ENCODE data around the gene PEX11B.

Gene PEX11B

DNA sequence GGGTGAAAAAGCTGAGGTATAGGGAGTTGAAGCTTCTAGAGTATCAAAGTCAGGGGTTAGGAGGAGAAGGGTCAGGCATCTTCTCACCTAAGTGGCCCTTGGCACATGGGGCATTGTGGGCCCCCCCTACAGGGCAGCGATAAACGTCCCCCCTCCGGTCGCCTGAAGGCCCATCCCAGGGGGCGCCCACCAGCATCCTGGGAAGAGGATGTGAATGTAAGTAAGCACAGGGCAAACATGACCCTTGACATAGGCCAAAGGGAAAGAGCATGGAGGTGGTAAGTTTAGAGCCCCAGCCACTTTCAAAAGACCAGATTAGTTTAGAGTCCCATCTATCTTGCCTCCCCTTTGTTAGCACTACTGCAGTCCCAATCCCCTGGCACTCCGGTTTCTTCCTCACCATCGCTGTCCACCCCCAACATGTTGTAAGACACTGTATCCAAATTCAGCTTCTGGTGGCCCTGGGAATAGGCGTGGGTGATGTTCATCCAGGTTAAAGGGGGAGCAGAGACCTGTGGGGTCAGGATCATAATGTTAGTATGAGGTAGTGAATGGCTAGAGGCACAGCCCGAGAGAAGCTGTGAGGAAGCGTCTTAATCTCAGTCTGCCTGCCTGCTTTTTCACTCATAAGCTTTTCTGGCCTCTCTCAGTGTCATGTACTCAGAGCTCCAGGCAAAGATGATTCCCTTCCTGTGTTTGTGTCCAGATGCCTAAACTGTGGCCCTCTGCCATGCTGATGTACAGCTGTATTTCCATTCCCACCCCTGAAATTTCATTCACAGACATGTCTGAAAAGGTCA lies 11.4 kb downstream of the PEX11B start:
- no peak for DNase-seq

DNA sequence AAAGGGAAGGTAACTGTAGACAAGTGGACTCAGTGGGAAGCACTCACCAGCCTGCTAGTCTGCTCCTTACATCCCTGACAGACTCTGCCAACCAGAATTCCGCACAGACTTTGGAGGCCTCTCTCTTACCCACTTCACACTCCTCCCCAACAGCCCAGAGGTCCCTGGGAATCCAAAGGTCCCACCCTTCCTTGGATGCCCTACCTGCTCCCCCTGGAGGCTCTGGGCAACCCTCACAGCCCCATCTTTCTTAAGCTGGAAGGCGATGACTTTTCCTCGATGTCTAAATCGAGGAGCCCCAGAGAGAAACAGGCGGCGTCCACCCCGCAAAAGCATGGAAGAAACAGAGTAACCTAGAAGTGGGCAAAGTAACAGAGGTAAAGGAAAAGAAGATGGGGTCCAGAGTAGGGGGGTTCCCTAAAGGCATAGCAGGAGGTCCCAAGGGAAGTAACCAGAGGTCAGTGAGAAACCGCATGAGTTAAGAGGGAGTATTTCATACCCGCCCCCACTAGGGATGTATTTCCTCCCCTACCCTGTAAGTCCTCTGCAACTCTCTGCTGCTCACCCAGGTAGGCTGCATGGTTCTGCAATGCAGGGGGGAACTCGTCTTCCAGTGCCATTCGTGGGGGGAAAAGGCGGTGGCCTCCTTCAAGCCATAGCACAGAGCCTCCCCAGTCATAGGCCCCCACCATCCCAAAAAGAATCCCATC lies 17.1 kb downstream of the PEX11B start:
- DNase-seq: no peak

DNA sequence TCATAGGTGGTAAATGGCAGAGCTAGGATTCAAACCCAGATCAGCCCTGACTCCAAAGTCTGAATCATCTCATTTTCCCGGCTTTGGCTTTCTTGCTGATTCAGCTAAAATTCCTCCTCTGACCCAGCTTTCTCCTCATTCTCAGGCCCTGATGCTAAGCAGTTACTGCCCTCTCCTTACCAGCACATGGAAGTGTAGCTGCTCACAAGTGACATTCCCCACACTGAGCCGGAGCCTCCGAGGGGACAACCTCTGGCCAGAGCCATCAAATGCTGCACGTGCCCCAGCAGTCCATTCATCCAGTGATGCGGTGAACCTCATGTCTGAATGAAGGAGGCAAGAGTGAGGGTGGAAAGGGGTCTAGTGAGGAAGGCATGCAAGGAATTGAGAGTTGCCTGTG lies 19.8 kb downstream of the PEX11B start:
- no peak for DNase-seq

DNA sequence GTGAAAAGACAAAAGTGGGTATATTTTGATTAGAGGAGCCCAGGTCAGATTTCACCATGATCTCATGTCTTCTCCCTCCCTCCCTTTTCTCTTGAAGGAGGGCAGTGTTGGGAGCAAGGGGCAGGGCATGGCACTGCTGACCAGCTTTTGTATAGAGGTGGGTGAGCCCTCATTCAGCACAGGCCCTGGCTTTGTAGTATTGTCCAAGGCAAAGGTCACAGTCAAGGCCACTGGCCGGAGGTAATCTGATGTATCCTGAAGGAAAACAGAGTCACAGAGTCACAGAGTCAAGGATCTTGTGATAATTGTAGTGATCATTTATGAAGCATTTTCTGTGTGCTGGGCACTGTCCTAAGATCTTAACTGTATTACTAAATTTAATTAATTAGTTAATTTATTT lies 20.5 kb downstream of the PEX11B start:
- no peak for DNase-seq

GRCh38 chr1:145895471-145895870 lies 23.0 kb downstream of the PEX11B start:
- DNase-seq: no peak

DNA sequence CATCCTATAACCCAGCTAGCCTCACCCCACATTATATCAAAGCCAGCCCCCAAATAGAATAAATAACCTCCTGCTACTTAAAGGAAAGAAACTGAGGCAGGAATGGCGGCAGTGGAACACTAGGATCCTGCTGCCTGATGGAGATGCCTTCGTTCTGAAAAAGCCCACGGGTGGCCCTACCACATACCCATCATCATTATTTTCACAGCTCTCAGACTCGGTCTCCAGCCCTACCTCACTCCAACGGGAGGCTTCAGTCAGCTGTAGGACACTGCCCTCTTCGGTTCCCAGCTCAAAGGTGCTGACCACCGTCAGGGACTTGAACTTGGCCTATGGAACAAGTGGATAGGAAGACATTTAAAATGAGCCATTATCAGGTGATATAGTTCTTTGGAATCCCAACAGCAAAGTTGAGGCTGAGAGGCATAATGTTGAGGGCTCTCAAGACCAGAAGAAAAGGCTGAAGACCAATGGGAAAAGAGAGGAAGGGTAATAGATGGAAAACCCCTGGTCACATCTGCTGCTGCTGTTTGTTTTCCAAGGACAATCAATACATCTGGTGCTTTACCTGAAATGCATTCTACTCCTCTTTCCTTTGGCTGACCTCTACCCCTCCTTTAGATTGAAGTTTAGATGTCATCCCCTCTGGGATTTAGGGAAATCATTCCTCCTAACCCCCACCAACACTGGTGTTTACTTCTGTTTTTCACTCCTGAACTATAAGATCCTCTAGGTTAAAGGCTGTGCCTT lies 25.0 kb downstream of the PEX11B start:
- no peak for DNase-seq

- no peak for DNase-seq
Observed at GRCh38 chr1:145892486-145893087, 25.9 kb downstream of the PEX11B start.

DNA sequence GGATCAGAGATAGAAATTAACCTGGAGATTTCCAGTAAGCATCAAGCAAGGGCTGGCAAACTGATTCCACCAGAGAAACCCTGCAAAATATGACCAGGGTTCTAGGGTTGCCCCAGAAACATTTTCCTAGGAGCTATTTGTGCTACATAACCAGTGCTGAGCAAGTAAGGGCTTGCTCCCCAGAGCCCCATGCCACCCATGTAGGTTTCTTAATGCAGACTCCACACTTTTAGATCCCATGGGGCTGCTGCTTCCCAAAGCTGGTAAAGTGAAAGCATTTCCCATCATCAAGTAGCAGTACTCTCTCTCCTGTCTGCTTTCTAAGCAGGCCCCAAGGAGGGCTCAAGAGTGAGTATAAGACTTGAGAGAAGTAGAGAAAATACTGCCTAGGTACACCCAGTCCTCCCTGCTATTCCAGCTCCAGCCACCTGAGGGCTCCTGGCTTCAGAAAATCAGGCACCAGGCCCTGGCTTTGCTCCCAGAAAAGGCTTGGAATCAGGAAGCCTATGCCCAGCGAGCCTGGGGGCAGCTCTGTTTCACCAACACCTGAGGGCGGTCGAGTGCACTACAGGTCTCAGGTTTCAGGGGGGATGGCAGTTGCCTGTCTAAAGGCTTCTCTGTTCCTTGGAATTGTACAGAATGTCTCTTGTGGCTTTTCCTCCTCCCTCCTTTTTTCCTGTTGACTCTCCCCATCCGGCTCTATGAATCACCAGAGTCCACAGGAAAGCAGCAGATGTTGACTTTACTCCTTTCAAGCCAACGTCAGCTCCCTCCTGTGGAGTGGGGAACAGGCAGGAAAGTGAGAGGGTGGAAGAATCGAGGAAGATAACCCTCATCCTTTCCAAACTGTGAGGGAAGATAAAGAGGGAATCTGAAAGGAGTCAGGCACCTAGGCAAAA lies 26.7 kb downstream of the PEX11B start:
- peak in 3 of 4 experiments; percentile 10 to 40 (median 18) for DNase-seq

DNA sequence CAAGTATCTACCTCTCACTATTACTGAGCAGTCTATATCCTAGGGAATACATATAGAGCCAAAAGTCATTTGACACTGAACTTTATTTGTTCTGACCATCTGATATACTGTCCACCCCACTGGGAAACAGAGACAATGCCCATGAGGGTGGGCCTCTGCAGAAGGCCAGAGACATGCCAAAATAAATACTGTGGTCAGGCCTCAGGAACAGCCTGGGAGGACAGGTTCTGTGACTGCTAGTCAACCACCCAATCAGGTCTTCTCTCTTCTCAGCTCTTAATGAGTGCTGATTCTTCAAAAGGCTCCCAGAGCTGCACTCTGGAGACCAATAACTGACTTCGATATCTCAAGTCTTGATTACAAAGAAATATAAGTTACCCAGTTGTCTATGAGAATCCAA lies 27.4 kb downstream of the PEX11B start:
- DNase-seq: no peak

GRCh38 chr1:145889722-145890121 lies 28.8 kb downstream of the PEX11B start:
- no peak for DNase-seq

- no peak for DNase-seq
Observed at GRCh38 chr1:145887631-145888030, 30.9 kb downstream of the PEX11B start.

- DNase-seq: no peak
Observed at GRCh38 chr1:145886816-145887215, 31.7 kb downstream of the PEX11B start.

- DNase-seq: no peak
Observed at GRCh38 chr1:145886390-145886789, 32.1 kb downstream of the PEX11B start.

DNA sequence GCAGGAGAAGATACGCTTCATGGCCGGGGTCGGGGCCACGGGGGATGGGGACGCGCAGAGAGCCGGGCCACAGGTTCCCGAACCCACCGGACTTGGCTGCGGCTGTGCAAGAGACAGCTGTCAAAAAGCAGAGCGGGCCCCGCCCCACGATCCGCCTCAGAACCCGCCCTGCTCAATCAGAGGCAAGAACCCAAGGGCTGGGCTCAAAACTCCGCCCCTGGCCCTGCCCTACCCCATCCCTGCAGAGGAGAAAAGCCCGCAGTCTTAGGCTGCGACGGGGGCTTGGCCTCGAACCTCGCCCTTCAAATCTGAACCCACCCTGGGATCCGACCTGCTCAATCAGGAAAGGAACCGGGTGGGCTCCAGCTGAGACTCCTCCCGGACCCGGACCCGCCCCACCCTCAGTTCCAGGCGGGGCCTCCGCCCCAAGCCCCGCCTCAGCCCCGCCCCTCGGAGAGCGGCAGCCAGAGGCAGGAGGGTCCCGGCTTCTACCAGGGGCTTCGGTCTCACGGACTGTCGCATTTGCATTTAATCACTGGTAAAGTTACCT lies 32.7 kb downstream of the PEX11B start, which contains the start of gene ANKRD35:
TSS of gene ANKRD35 (minus strand) at position 129 of the 550 bp plus-strand sequence. CDS start at position 21, 108 bp downstream.
- DNase-seq: peak; percentile 40 to 87 (median 65)

DNA sequence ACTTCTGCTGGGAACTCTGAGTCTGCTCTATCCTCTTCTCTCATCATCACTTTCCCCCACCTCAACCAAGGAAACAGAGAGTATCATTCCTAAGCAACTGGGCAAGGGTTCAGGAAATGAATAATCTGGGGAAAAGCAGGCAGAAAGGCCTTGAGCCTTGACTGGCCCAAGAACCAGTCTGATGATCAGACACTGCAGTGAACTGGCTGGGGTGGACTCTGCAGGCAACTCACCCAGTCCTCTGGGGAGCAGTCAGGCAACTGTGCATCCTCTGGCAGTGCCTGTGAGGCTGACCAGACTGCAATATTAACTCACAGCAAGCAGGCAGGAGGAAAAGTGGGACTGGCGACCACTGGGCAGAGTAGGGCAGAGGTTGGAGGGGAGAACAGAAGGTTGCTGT lies 33.8 kb downstream of the PEX11B start:
- DNase-seq: no peak

GRCh38 chr1:145879775-145880174 lies 38.7 kb downstream of the PEX11B start:
- DNase-seq: no peak

- DNase-seq: no peak
Observed at GRCh38 chr1:145878724-145879123, 39.8 kb downstream of the PEX11B start.

DNA sequence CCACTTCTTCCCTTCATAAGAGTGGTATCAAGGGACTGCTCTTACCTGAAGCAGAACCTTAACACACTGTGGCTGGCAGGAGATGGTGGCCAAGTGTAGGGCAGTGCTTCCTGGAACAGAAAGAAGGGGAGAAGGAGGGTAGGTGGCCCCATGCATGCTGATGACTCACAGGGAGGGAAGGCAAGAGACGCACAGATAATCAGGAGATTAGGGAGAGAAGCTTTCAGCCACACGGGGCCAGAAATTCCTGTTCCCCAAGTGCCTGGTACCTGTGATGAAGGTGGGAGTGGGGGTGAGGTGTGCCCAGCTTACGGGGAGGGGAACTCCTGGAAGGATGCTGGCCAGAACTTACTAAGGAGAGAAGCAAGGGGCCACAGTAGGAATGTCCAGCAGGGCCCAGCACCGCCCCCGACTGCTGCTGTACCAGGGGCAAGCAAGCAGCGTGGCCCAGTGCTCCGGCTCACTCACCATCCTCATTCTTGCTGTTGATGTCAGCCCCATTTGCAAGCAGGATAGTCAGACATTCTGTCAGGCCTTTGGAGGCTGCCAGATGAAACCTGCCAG lies 40.5 kb downstream of the PEX11B start:
- no peak for DNase-seq

GRCh38 chr1:145874646-145875045 lies 43.9 kb downstream of the PEX11B start:
- DNase-seq: no peak

DNA sequence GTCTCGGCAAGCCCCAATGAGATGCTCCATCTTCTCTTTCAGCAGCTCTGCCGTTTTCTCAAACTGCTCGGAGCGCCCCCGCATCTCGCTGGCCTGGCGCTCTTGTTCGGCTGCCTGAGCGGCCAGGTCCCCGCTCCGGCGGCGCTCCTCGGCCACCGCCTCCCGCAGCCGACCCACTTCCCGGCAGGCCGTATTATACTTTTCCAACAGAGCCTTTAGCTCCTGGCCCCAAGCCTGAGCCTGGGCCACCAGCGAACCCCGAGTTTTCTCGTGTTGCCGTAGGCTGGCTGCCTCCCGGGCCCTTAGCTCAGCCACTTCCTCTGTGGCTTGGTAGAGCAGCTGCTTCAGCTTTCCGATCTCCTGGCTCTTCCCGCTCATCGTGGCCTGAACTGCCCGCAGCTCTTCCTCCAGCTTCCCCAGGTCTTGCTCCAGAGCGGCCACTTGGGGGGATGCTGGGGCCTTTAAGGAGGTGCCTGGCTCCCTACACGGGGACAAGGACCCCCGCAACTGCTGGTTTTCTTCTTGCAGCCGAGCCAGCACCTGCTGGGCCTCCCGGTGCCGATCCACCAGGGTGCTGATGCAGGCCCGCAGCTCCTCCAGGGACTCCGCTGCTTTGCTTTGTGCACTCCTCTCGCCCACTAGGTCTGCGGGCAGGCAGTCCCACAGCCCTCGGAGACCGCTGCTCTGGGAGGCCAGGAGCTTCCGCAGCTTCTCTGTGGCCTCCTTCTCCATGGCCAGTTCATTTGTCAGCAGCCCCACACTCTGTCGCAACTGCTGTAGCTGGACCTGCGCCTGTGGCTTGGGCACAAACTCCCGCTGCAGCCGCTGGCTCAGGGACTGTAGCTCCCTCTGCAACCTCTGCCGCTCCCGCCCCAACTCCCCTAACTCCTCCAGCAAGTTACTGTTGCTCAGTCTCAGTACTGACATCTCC lies 46.3 kb downstream of the PEX11B start:
- peak in 1 of 4 experiments; percentile 29 for DNase-seq

All from activated naive CD4-positive, alpha-beta T cell (primary cell).